ENCODE measurements around the gene CHD1L. TPM values are rescaled to one million over a fixed set of nuclear protein-coding genes. Genes with fewer than 3 reads are reported as not detected.

The CHD1L gene
- total and polyA plus RNA-seq, 2 experiments from 2014 or later: 39.3 to 40.5 TPM

DNA sequence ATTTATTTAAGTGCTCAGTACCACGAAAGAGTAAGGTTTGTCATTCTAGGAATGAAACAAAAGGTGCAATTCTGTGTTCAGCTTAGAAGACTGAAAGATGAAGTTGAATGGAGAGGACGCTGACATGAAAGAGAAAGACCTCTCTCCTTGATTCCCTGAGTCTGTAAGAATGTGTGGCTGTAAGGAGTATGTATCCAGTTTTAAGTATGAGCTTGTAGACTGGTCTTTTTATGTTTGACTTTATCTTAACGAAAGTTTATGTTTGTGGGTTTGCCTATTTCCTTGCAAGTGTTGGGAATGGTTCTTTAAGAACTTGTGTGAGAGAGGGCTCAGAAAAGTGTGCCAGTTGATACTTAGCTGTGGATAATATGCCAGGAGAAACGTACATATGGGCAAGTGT, 1.4 kb downstream of the CHD1L start:
- Histone ChIP-seq H3K9me3 (ENCODE audit: low read depth) (no peaks in the 10 kb centered on the region), H3K4me1 (ENCODE audit: insufficient read depth) (peaks cover 12% of the 10 kb centered on the region), H3K9ac (peak overlapping the region; percentile 97), H4K20me1 (ENCODE audit: insufficient read depth) (0 out of 2 replicates have a peak, but pooled peaks cover 3% of the 10 kb centered on the region), H2AFZ (peak overlapping the region; percentile 96), H3K36me3 (ENCODE audit: low read depth) (no peaks in the 10 kb centered on the region), H3K9me2 (ENCODE audit: insufficient read depth) (no peaks in the 10 kb centered on the region), H3K79me2 (ENCODE audit: insufficient read depth) (peaks cover 56% of the 10 kb centered on the region), H3F3A (ENCODE audit: insufficient read depth) (peaks cover 12% of the 10 kb centered on the region; the same call in 1 of the 2 replicates), H3K27ac (peak overlapping the region; percentile 89), H3K4me2 (ENCODE audit: unreplicated experiment) (peak overlapping the region; percentile 100), H3K27me3 (replicated peaks; ENCODE audit: insufficient read depth) (no peaks in the 10 kb centered on the region), H3K4me3 (peak overlapping the region; percentile 99)
- TF ChIP-seq EZH2phosphoT487 (IDR thresholded peaks at IDR 0.05; ENCODE audit: insufficient read depth, low read depth) (no peak), EZH2 (IDR thresholded peaks at IDR 0.05; ENCODE audit: insufficient read depth, poor library complexity, severe bottlenecking) (no peak)
- DNase-seq: peak; percentile 29
- 3 to 8% methylated on average over 4 of the region's 4 CpGs for WGBS, 2 experiments (ENCODE audit: low coverage in 1 of 2, low lambda C conversion rate in 2 of 2, missing lambda C conversion rate in 2 of 2)
- in situ Hi-C loops (cut with MboI): no loop called here

DNA sequence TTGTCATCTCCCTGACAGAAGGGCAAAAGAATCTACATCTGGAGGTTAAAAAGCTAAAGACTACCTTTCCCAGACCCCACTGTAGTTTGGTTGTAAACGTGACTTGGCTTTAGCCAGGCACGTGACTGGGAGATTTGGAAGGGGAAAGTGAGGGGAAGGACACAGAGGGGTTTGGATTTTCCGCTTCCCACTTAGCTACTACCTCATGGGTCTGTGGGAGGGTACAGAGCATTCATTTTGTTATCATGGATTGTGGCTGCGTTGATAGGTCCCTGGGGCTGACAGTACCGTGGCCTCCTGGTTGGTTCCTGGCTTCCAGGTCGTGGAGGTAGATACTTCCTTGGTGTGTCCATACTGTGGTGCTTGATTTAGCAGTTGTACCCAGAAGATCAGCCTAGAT, 2.6 kb downstream of the CHD1L start:
- H4K20me1 ChIP-seq (ENCODE audit: insufficient read depth): 0 out of 2 replicates have a peak, but pooled peaks cover 4% of the 10 kb centered on the region
- peaks cover 12% of the 10 kb centered on the region; the same call in 1 of the 2 replicates for H3F3A ChIP-seq (ENCODE audit: insufficient read depth)
- no peak overlapping the region for H3K4me3 ChIP-seq
- H2AFZ ChIP-seq: no peak overlapping the region
- no peak overlapping the region for H3K27ac ChIP-seq
- TF ChIP-seq EZH2phosphoT487 (IDR thresholded peaks at IDR 0.05; ENCODE audit: insufficient read depth, low read depth) (no peak), EZH2 (IDR thresholded peaks at IDR 0.05; ENCODE audit: insufficient read depth, poor library complexity, severe bottlenecking) (no peak)
- H3K9ac ChIP-seq: no peak overlapping the region
- in situ Hi-C loops (cut with MboI): no loop called here
- H3K9me2 ChIP-seq (ENCODE audit: insufficient read depth): no peaks in the 10 kb centered on the region
- no peak for DNase-seq
- 95 to 98% methylated on average over 6 of the region's 6 CpGs for WGBS, 2 experiments (ENCODE audit: low coverage in 1 of 2, low lambda C conversion rate in 2 of 2, missing lambda C conversion rate in 2 of 2)
- H3K4me1 ChIP-seq (ENCODE audit: insufficient read depth): peaks cover 12% of the 10 kb centered on the region
- H3K9me3 ChIP-seq (ENCODE audit: low read depth): no peaks in the 10 kb centered on the region
- no peak overlapping the region for H3K4me2 ChIP-seq (ENCODE audit: unreplicated experiment)
- peaks cover 69% of the 10 kb centered on the region for H3K79me2 ChIP-seq (ENCODE audit: insufficient read depth)
- no peaks in the 10 kb centered on the region for H3K27me3 ChIP-seq (replicated peaks; ENCODE audit: insufficient read depth)
- H3K36me3 ChIP-seq (ENCODE audit: low read depth): no peaks in the 10 kb centered on the region

DNA sequence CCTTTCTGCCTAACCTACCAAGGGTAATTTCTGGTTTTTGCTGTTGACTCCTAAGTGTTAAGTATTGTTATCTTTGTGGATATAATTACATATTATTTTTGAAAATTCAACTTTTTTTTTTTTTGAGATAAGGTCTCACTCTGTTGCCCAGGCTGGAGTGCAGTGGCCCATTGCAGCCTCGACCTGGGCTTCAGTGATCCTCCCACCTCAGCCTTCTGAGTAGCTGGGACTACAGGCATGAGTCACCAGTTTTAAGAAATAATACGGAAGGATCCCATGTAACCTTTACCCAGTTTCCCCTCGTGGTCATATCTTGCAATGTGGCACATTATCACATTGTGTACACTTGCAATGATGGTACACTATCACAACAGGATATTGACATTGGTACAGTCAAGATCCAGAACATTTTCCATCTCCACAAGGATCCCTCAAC, 3.1 kb downstream of the CHD1L start:
- H3K4me2 ChIP-seq (ENCODE audit: unreplicated experiment): no peak overlapping the region
- WGBS, 2 experiments (ENCODE audit: low coverage in 1 of 2, low lambda C conversion rate in 2 of 2, missing lambda C conversion rate in 2 of 2): 90 to 96% methylated on average over 3 of the region's 3 CpGs
- H3K27me3 ChIP-seq (replicated peaks; ENCODE audit: insufficient read depth): no peaks in the 10 kb centered on the region
- peaks cover 12% of the 10 kb centered on the region for H3K4me1 ChIP-seq (ENCODE audit: insufficient read depth)
- H3K4me3 ChIP-seq: no peak overlapping the region
- H3K27ac ChIP-seq: no peak overlapping the region
- H3K9me3 ChIP-seq (ENCODE audit: low read depth): no peaks in the 10 kb centered on the region
- H3K9ac ChIP-seq: no peak overlapping the region
- no peak for TF ChIP-seq EZH2phosphoT487 (IDR thresholded peaks at IDR 0.05; ENCODE audit: insufficient read depth, low read depth)
- TF ChIP-seq EZH2 (IDR thresholded peaks at IDR 0.05; ENCODE audit: insufficient read depth, poor library complexity, severe bottlenecking): no peak
- 0 out of 2 replicates have a peak, but pooled peaks cover 4% of the 10 kb centered on the region for H4K20me1 ChIP-seq (ENCODE audit: insufficient read depth)
- in situ Hi-C loops (cut with MboI): no loop called here
- no peaks in the 10 kb centered on the region for H3K36me3 ChIP-seq (ENCODE audit: low read depth)
- H2AFZ ChIP-seq: no peak overlapping the region
- H3K9me2 ChIP-seq (ENCODE audit: insufficient read depth): no peaks in the 10 kb centered on the region
- DNase-seq: no peak
- peaks cover 73% of the 10 kb centered on the region for H3K79me2 ChIP-seq (ENCODE audit: insufficient read depth)
- peaks cover 12% of the 10 kb centered on the region; the same call in 1 of the 2 replicates for H3F3A ChIP-seq (ENCODE audit: insufficient read depth)

DNA sequence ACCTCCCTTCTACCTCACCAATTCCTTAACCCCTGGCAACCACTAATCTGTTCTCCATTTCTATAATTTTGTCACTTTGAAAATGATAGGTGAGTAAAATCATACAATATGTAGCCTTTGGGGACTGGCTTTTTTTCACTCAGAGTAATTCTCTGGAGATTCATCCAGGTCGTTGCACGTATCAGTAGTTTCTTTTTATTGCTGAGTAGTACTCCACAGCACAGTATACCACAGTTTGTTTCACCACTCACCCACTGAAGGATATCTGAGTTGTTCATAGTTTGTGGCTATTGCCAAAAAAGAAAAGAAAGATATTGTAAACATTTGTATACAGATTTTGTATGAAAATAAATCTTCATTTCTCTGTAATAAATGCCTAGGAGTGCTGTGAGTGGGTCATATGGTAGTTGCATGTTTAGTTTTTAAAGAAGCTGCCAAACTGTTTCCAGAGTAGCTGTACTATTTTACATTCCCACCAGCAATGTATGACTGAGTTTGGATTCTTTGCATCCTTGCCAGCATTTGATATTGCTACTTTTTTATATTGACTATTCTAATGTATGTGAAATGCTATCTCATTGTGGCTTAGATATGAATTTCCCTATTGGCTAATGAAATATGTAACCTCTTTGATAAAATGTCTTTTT, 3.7 kb downstream of the CHD1L start:
- WGBS, 2 experiments (ENCODE audit: low coverage in 1 of 2, low lambda C conversion rate in 2 of 2, missing lambda C conversion rate in 2 of 2): 97 to 98% methylated on average over 2 of the region's 2 CpGs
- in situ Hi-C loops (cut with MboI): no loop called here
- Histone ChIP-seq H3K9me2 (ENCODE audit: insufficient read depth) (no peaks in the 10 kb centered on the region), H3K9ac (no peak overlapping the region), H3K4me1 (ENCODE audit: insufficient read depth) (peaks cover 12% of the 10 kb centered on the region), H3K36me3 (ENCODE audit: low read depth) (no peaks in the 10 kb centered on the region), H4K20me1 (ENCODE audit: insufficient read depth) (0 out of 2 replicates have a peak, but pooled peaks cover 4% of the 10 kb centered on the region), H3F3A (ENCODE audit: insufficient read depth) (peaks cover 12% of the 10 kb centered on the region; the same call in 1 of the 2 replicates), H3K4me2 (ENCODE audit: unreplicated experiment) (no peak overlapping the region), H2AFZ (no peak overlapping the region), H3K27ac (no peak overlapping the region), H3K4me3 (no peak overlapping the region), H3K27me3 (replicated peaks; ENCODE audit: insufficient read depth) (no peaks in the 10 kb centered on the region), H3K79me2 (ENCODE audit: insufficient read depth) (peaks cover 79% of the 10 kb centered on the region), H3K9me3 (ENCODE audit: low read depth) (no peaks in the 10 kb centered on the region)
- peak; percentile 15 for DNase-seq
- no peak for TF ChIP-seq EZH2 (IDR thresholded peaks at IDR 0.05; ENCODE audit: insufficient read depth, poor library complexity, severe bottlenecking)
- TF ChIP-seq EZH2phosphoT487 (IDR thresholded peaks at IDR 0.05; ENCODE audit: insufficient read depth, low read depth): no peak
